Left renal cortex interstitium (tissue), 4 donors: Measurements from ENCODE around the gene SH3BGRL2. TPM values are rescaled to one million over a fixed set of nuclear protein-coding genes. Genes with fewer than 3 reads are reported as not detected.
"Not testable (repeated sequence)": the region's sequence is repeated elsewhere in the genome, so short reads cannot be mapped to it uniquely, and the experiment has no call there.

ENCODE experiments used
- DNase-seq, 4 donors: peaks; one replicate each; pipeline ENCODE4 v3.0.0-alpha.2; 2013; ENCODE audit warnings: low read depth in 4 of 4, low spot score in 2 of 4, missing footprints in 1 of 4
- polyA plus RNA-seq, 4 donors: library from polyadenylated mRNA; unstranded; fragments of 120-200 nt; gene quantifications; one replicate each; pipeline ENCODE4 v1.2.1, GENCODE V29; 2013; ENCODE audit not compliant: insufficient read length in 4 of 4

SH3BGRL2 gene
- polyA plus RNA-seq, 4 donors = 27.9 to 33.3 (median 32.1) TPM

DNA sequence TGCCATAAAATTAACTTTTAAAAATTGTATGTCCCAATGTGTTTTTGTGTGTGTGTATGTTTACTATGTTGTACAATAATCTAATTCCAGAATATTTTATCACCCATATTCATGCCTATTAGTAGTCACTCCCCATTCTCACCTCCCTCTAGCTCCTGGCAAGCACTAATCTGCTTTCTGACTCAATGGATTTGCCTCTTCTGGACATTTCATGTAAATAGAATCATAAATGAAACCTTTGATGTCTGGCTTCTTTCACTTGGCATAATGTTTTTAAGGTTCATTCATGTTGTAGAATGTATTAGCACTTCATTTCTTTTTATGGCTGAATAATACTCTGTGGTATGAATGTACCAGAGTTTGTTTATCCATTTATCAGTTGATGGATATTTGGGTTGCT, 15.4 kb downstream of the SH3BGRL2 start:
- no peak for DNase-seq

DNA sequence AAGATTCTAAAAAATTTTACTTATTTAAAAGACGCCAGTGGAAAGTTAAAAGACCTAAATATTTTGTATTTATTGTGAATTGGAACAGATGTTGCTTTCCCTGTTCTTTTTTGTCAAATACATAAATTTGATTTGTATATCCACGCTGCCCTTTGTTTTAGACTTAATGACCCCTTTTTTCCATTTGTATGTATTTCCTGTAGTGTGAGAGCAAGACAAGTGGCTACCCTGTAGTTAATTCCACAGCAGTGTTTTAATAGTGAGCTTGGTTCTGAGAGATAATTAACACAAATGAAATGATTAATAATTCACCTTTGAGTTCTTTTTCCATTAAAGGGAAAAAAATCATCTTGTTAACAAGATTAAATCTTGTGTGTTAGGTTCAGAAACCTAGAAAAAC, 16.6 kb downstream of the SH3BGRL2 start:
- no peak for DNase-seq

DNA sequence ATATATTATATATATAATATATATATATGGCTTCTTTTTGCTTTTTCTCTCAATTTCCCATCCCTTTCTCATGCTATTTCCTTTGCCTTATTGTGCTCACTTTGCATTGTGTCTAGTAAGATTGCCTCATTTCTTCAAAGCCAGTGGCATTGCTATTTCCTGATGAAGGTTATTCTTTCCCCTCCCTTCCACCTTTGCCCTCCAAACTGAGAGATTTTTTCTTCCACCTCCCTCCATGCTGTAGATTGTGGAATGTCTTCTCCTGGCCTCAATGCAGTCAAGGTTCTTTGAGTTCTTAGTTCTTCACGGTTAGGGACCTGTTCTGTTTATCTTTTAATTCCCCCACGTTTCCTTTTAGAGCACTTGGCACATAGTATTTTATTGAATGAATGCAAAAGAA, 17.2 kb downstream of the SH3BGRL2 start:
- no peak for DNase-seq

DNA sequence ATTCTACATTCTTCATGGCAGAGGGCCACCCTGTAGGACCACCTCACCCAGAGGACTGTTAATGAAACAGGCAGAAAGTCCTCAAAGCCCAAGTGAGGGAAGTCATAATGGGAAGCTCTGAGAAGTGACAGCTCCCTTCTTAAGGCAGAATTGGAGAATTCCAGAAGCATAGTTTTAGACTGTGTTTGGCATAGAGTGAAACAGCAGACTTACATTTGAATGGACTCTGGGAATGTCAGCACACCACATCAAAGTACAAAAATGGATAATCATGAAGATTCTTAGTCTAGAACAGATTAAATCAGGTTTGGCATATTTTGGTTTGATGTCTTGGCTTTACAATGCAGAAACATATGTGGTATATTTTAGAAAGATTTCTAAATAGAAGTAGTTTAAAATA, 17.9 kb downstream of the SH3BGRL2 start:
- no peak for DNase-seq

DNA sequence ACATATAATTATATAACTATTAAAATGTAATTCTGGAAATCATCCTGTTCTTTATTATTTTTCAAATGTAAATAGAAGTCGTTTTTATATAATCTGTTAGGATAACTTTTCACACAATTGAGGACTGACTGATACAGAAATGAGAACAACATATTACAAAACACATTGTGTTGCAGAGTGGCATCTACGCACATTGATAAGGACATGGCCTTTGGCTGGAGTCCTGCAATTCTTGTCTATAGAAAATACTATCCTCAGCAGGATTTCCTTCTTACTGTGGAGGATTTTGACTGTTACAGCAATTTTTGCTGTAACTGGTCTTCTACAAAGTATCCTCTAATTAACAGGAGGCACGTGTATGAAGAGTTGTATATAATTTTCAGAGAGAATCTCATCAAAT, 19.8 kb downstream of the SH3BGRL2 start:
- DNase-seq = no peak

DNA sequence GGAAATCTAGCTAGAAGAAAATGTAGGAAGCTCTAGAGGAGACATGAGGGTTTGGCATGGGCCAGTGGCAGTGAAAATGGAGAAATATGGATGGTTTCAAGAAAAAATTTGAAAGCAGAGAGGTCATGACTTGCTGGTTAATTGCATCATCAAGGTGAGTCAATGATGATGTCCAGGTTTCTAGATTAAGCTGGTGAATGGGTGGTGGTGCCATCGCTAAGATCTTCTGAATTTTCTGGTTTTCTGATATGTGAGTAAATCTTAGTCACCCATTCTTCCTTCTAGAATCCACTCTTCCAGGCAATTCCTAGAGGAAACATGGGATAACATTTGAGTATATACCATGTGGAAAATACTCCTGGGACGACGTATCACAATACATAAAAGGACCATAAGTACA, 25.0 kb downstream of the SH3BGRL2 start:
- DNase-seq = no peak

DNA sequence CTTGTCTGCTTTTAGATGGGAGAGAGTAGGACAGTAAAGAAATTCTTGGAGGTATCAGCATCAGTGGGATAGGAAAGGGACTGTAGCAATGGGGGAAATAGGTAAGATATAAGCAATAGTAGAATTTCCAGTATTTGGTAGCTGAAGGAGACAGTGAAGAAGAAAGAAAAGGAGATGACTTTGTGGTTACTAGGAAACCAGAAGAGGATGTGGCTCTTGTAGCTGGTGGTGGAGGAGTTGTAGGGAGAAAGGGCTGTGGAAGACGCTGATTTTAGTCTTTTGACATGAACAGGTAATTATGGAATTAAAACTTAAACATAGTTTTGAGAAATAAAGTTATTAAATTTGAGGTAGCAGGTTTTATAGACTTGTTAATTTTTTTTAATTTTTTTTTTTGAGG, 26.1 kb downstream of the SH3BGRL2 start:
- no peak for DNase-seq

DNA sequence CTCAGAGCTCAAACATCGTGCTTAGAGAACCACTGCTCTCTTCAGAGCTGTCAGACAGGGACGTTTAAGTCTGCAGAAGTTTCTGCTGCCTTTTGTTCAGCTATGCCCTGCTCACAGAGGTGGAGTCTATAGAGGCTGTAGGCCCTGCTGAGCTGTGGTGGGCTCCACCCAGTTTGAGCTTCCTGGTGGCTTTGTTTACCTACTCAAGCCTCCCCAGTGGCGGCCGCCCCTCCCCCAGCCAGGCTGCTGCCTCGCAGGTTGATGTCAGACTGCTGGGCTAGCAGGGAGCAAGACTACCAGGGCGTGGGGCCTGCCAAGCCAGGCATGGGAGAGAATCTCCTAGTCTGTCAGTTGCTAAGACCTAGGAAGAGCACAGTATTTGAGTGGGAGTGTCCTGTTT, 32.5 kb downstream of the SH3BGRL2 start:
- DNase-seq = not testable (repeated sequence)

DNA sequence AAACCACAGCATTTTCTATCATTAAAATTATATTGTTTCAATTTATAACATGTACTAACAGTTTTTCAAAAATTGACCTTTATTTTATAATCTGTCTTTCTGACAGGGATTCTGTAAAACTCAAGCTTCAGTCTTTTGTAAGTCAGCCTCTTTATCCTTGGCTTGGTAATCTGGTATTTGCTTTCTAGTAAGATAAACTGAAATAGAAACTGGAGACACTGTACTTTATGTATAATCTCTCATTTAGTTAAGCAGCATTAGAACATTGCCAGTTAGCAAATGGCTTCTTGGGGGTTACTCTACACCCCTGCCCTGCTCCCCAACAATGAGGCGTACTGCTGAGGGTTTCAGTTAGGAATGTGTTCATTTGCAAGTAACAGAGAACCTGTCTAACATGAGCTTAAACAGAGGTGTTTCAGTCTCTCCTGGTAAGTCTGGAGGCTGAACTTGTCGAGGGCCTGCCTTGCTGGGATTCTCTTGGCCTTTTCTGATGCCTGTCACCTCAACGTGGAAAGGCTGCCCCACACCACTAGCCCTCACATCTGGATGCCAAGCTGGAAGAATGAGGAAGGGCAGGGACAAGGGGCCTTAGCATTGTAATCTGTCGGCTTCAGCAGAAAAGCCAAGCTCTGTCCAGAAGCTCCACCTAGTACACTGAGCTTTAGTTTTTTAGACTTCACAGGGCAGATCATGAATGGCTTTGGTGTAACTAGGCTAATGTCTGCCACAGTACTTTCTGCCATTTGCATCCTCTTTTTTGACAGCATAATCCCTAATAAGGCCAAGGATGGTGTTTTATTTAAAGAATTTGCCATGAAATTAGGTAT, 34.8 kb downstream of the SH3BGRL2 start:
- no peak for DNase-seq

DNA sequence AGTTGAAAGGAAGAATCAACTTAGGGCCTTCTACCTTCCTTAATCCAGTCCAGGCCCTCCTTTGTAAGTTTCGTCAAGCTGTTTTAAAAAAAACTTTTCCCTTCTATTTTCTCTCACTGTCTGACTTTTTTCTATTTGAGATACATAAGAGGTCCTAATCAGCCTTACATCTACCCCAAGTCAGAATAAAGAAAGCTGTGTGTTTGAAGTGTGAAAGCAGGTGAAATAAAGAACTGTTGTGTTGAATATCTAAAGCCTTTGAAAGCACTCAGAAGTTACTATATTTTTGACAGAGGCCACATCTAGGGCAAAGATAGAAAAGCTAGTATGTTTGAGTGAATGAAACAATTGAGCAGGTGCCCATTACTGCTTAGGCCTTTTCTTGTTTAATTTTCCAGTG, 35.5 kb downstream of the SH3BGRL2 start:
- no peak for DNase-seq

DNA sequence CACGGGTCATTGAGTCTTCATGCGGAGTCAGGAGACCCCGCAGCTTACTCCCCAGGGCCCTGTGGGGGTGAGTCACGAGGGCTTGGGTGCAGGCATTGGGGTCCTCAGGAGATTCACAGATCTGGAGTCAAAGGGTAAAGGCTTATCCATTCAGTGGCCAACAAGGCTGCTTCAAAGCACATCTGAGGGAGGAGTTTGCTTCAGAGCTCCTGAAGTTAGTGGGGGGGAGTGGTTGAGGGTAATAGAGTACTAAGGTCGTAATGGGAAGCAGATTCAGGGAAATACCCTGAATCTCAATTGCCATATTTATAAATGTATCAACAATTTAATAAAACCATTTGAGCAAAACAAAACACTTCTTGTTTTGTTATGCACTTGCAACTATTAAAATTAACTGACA, 37.3 kb downstream of the SH3BGRL2 start:
- DNase-seq = no peak

DNA sequence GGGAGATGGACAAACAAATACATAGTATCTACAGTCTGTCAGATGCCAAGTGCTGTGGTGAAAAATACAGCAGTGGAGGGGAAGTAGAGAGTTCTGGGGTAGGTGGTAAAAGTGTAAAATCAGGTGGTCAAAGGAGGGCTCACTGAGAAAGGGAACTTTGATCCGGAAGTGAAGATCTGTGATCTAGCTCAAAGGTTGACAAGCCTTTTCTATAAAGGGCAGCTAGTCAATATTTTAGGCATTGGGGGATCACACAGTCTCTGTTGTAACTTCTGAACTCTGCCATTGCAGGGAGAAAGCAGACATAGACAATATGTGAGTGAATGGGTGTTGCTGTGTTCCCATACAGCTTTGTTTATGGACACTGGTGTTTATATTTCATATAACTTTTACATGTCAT, 38.6 kb downstream of the SH3BGRL2 start:
- DNase-seq = no peak

DNA sequence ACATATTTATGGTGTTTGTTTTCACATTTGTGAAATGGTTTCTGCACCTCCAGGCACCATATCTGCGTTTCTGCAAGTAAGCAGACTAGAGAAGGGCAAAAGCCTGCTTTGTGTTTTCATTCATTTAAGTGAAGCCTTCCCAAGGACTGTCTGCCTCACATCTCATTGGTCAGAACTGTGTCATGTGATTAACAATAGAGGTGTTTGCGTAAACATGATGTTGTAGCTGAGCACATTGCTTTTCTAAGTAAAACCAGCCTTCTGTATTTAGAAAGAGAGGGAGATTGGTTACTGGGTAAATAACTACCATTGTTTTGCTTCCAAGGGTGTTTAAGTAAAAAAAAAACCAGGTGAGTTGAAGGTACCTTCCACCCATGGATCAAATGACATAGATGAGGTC, 39.7 kb downstream of the SH3BGRL2 start:
- no peak for DNase-seq

DNA sequence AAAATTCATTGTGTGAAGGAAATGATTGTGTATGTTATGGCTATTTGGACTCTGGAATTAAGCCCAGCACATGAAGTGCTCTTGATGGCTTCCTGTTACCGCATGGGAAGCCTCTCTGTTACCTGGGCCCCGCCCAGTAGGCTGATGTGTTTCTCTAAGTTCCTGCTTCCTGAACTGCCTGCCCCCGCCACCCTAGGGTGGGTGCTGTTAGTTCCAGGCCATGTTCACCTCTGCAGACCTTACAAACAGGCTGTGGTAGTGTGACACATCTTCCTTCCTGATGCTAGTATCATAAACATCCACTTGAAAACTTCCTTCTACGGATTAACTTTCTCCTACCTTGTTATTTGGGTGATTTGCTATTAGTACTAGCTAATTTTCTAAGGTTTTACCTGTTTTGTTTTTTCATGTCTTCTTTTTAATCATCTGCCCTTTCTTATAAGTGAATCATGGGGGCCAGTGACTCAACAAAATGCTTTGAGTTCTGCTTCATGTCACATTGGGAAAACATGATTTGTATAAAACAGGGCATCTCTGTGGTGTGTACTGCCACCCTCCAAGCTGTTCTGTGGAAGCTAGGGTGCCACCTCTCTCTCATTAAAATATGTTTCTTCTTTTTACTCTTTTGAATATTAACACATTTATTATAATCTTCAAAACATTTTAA, 40.6 kb downstream of the SH3BGRL2 start:
- DNase-seq = no peak

DNA sequence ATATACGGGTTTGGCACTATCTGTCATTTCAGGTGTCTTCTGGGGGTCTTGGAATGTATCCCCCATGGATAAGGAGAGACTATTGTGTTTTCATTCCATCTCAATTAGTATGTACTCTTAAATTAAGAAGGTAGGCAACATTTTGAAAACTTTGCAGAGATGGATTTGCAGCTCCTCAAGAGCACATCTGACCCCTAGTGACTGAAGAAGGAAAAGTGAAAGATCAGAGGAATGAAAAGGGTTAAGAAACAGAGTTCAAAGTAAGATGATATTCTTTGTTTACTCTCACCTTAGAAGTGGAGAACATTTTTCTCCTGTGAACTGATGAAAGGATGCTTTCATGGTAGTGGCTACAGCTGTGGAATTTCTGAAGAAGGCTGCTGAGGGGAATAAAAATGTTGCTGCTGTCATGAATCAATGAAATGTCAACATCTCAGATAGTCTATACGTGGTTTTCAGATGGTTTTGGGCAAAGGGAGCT, 41.5 kb downstream of the SH3BGRL2 start:
- DNase-seq = peak in 1 of 4 donors; percentile 13

DNA sequence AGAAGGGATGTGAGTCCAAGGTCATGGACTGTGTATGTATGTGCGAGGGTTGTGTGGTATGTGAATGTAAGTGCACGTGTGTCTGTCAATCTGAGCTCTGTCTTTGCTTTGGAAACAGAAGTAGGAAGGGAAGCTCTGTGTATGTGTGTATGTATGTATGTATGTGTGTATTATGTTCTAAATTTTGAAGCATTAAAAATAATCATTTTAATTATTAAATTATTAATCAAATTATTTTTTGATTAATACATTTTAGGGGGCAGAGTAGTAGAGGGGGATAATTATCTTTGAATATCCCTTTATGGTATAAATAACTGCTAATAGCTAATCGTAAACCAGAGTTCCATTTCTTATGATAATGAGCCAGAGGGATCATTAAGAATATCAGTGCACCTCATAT, 42.8 kb downstream of the SH3BGRL2 start:
- no peak for DNase-seq

DNA sequence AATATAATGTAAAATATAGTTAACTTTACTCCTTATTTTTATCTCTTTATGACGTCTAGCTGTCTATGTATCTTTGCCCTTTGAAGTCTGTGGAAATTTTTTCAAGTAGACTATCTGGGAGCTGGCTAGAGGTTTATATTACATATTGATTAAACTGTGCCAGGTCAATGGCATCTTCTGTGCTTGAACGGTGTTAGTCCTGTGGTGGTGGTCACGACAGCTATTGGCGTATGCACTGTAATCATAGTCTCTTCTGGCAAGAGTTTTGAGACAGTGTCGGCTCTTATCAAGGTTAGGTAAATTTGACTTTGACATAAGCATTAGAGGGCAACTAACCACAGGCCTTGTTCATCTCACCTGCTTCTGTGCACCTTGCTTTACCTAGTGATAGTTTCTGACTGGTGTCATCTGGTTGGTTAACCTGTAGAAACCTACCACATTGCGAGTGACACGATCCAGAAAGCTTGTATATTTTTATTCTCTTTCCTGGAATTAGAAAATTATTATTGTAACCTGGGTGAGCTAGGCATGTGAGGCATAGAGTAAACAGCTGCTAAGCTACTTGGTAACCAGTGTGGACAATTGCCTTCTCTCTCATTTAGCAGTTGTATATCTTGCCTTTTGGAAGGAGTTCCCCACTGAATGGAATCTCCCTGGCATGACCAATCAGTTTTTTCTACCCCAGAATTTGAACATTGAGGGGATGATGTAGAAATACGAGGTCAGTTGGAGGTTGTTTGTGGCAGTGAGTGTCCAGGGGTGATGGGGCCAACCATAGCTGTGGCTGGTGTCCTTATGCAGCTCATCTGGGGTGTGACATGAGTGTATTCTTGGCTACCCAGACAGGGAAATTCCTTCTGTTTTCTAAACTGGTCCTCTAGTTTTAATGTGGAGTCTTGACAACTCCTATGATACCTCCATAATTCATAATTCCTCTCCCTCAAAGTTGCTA, 45.9 kb downstream of the SH3BGRL2 start:
- DNase-seq = no peak

DNA sequence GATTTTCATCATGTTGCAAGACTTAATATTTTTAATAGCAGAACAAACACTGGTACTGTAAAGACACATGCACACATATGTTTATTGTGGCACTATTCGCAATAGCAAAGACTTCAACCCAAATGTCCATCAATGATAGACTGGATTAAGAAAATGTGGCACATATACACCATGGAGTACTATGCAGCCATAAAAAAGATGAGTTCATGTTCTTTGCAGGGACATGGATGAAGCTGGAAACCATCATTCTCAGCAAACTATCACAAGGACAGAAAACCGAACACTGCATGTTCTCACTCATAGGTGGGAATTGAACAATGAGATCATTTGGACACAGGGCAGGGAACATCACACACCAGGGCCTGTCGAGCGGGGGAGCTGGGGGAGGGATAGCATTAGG, 51.6 kb downstream of the SH3BGRL2 start:
- not testable (repeated sequence) for DNase-seq

DNA sequence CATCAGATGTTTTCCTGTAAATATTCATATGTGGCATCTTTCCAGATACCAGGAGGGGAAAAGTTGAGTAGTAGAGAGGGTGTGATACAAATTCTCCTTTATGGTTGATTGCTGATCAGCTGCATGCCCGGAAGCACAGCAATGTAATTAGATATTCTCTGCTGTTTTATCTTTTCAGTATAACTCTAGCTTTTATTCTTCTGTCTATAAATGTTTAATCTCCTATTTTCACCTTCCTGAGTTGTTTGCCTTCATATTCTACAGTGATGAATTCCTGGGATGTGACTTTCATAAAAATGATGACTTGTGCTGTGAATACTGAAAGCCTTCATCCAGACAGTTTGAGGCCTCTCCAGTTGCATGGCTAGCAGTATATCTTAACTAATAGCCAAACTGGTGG, 53.7 kb downstream of the SH3BGRL2 start:
- no peak for DNase-seq

DNA sequence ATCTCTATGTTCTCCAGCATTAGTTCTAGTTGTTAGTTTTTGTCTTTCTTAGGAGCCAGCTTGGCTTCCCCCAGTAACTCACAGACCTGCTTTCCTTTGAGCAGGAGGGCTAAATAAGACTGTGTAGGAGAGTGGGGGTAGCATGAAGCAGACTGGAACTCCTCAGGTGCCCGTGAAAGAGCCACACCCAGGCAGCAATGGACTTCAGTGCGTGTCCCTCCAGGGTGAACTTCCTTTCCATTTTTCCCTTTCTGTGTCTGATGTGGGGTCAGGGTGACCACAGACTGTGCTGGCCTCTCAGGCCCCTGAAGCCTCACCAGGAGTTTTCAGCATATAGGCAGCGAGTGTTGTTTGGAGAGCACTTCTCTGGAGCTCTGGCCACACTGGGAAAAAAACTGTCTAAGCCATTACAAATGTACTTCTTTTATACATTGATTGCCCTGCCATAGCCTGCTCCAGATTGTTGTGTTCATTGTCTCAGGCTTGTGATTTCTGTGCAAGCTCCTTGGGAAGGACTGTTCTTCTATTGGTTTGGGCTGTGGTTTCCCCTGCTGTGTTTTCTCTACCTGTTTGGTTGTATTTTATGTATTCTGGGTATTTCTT, 55.7 kb downstream of the SH3BGRL2 start:
- no peak for DNase-seq

DNA sequence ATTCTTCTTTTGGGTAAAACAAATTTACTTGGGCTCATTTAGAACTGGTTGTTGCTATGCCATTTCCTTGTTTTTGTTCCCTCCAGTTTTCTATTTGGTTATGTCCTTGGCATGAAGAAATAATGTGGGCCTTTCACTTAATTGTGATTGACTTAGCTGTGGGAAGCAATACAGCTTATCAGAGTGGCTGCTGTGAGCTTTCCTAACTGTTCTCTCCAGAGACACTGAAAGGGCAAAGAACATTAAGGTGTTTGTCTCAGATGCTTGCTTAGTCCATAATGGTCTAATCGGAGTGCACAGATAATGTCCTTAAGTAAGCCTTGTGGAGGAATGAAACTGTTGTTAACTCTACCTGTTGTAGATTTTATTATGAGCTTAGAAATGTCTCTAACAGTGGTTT, 56.6 kb downstream of the SH3BGRL2 start:
- no peak for DNase-seq
